ENCODE results near the gene PMEPA1. TPM values are rescaled to one million over a fixed set of nuclear protein-coding genes. Genes with fewer than 3 reads are reported as not detected.

PMEPA1 gene
- total and polyA plus RNA-seq, 2 experiments from 2014 or later, result 7.3 to 15.4 TPM

DNA sequence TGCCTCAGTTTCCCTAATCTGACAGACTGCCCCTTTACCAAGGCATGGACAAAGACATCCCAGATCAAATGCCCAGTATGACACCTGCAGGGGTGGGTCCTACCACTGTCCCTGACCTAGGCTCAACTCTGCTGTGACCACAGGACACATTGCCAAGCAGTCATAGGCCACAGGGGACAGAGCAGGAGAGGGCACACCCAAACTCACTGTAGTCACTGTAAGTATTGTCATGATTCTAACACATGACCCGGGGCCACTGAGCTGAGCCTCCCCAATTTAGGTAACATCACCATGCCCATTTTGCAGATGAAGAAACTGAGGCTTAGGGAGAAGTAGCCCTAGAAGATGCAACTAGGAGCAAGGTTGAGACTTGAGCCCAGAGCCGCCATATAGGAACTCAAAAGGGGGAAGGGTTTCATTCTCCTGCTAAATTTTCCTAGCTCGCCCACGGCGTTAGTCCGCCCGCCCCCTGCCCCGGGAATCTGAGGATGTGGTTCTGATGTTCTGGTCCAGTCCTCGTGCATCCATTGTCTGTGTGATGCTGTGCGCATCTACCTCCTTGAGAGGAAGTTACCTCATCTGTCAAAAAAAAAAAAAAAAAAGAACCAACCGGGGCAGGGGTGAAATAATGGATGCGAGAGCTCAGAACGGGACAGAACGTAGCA is 44.8 kb downstream of the PMEPA1 start (continued):
- TF ChIP-seq, protein P1, sequence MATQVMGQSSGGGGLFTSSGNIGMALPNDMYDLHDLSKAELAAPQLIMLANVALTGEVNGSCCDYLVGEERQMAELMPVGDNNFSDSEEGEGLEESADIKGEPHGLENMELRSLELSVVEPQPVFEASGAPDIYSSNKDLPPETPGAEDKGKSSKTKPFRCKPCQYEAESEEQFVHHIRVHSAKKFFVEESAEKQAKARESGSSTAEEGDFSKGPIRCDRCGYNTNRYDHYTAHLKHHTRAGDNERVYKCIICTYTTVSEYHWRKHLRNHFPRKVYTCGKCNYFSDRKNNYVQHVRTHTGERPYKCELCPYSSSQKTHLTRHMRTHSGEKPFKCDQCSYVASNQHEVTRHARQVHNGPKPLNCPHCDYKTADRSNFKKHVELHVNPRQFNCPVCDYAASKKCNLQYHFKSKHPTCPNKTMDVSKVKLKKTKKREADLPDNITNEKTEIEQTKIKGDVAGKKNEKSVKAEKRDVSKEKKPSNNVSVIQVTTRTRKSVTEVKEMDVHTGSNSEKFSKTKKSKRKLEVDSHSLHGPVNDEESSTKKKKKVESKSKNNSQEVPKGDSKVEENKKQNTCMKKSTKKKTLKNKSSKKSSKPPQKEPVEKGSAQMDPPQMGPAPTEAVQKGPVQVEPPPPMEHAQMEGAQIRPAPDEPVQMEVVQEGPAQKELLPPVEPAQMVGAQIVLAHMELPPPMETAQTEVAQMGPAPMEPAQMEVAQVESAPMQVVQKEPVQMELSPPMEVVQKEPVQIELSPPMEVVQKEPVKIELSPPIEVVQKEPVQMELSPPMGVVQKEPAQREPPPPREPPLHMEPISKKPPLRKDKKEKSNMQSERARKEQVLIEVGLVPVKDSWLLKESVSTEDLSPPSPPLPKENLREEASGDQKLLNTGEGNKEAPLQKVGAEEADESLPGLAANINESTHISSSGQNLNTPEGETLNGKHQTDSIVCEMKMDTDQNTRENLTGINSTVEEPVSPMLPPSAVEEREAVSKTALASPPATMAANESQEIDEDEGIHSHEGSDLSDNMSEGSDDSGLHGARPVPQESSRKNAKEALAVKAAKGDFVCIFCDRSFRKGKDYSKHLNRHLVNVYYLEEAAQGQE (IDR thresholded peaks at IDR 0.05; ENCODE audit: unreplicated experiment), result no peak
- no peak for TF ChIP-seq JUNB (IDR thresholded peaks at IDR 0.05; ENCODE audit: unreplicated experiment)
- TF ChIP-seq NANOG (IDR thresholded peaks at IDR 0.05; ENCODE audit: borderline replicate concordance), result no peak
- TF ChIP-seq CREB1 (CRISPR knock-in tag; IDR thresholded peaks at IDR 0.05; ENCODE audit: low read depth), result no peak
- TF ChIP-seq, protein P2, sequence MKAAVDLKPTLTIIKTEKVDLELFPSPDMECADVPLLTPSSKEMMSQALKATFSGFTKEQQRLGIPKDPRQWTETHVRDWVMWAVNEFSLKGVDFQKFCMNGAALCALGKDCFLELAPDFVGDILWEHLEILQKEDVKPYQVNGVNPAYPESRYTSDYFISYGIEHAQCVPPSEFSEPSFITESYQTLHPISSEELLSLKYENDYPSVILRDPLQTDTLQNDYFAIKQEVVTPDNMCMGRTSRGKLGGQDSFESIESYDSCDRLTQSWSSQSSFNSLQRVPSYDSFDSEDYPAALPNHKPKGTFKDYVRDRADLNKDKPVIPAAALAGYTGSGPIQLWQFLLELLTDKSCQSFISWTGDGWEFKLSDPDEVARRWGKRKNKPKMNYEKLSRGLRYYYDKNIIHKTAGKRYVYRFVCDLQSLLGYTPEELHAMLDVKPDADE (IDR thresholded peaks at IDR 0.05), result no peak
- TF ChIP-seq, protein P3, sequence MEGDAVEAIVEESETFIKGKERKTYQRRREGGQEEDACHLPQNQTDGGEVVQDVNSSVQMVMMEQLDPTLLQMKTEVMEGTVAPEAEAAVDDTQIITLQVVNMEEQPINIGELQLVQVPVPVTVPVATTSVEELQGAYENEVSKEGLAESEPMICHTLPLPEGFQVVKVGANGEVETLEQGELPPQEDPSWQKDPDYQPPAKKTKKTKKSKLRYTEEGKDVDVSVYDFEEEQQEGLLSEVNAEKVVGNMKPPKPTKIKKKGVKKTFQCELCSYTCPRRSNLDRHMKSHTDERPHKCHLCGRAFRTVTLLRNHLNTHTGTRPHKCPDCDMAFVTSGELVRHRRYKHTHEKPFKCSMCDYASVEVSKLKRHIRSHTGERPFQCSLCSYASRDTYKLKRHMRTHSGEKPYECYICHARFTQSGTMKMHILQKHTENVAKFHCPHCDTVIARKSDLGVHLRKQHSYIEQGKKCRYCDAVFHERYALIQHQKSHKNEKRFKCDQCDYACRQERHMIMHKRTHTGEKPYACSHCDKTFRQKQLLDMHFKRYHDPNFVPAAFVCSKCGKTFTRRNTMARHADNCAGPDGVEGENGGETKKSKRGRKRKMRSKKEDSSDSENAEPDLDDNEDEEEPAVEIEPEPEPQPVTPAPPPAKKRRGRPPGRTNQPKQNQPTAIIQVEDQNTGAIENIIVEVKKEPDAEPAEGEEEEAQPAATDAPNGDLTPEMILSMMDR (conservative IDR thresholded peaks at IDR 0.05; ENCODE audit: low read depth in 2 of 2), result no peak
- no peak for TF ChIP-seq ZNF331 (CRISPR knock-in tag; IDR thresholded peaks at IDR 0.05; ENCODE audit: low read depth)
- TF ChIP-seq EZH2phosphoT487 (IDR thresholded peaks at IDR 0.05; ENCODE audit: unreplicated experiment), result no peak
- no peak for TF ChIP-seq ZNF114 (CRISPR knock-in tag; IDR thresholded peaks at IDR 0.05)
- TF ChIP-seq STAT1 (IDR thresholded peaks at IDR 0.05; ENCODE audit: unreplicated experiment), result no peak
- TF ChIP-seq EZH2 (IDR thresholded peaks at IDR 0.05; ENCODE audit: low read depth, unreplicated experiment), result no peak
- TF ChIP-seq POLR2AphosphoS5 (IDR thresholded peaks at IDR 0.05; ENCODE audit: low read depth), result no peak

DNA sequence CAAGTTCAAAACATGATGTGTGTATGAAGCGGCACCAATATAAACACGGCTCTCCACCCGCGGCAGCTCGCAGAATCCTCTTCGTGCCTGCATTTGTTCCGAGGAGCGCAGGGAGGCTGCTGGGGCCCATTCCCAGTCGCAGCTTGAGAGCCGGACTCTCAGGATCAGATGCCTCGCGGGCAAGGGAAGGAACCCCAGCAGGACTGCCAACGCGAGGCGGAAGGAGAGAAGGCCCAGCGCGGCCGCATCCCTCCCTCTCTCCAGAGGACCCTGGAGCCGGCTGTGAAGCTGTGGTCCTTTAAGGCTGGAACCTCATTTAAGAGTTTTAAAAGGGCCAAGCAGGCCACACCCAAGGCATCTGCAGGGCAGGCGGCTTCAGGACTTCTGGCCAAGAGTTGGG is 45.3 kb downstream of the PMEPA1 start:
- Histone ChIP-seq H3K27ac (ENCODE audit: low read depth) (no peak overlapping the region), H4K20me1 (replicated peaks; ENCODE audit: insufficient read depth) (peaks cover 22% of the 10 kb centered on the region; the same call in 1 of the 2 replicates), H3F3A (replicated peaks; ENCODE audit: low read depth) (no peaks in the 10 kb centered on the region), H3K79me2 (replicated peaks; ENCODE audit: insufficient read depth) (peaks cover 77% of the 10 kb centered on the region), H3K4me3 (no peak overlapping the region), H3K4me2 (no peak overlapping the region), H3K9me2 (ENCODE audit: insufficient read depth) (no peaks in the 10 kb centered on the region), H3K27me3 (ENCODE audit: insufficient read depth) (no peaks in the 10 kb centered on the region), H3K4me1 (ENCODE audit: insufficient read depth) (peaks cover 15% of the 10 kb centered on the region), H3K36me3 (ENCODE audit: insufficient read depth) (no peaks in the 10 kb centered on the region), H2AFZ (no peak overlapping the region)
- Mint-ChIP-seq H3K36me3 (ENCODE audit: low read depth) (peaks cover 1% of the 10 kb centered on the region; the same call in 1 of the 3 replicates), H3K27ac (no peak overlapping the region), H3K27me3 (ENCODE audit: insufficient read depth, low read depth, poor library complexity) (peaks cover 15% of the 10 kb centered on the region), H3K4me1 (peaks cover 45% of the 10 kb centered on the region), H3K4me3 (no peak overlapping the region), H3K9me3 (no peaks in the 10 kb centered on the region; the same call in 2 of the 3 replicates)
- TF ChIP-seq, protein P2 (IDR thresholded peaks at IDR 0.05), result no peak
- TF ChIP-seq EZH2 (IDR thresholded peaks at IDR 0.05; ENCODE audit: low read depth, unreplicated experiment) (no peak), NANOG (IDR thresholded peaks at IDR 0.05; ENCODE audit: borderline replicate concordance) (no peak), CREB1 (CRISPR knock-in tag; IDR thresholded peaks at IDR 0.05; ENCODE audit: low read depth) (no peak), ZNF114 (CRISPR knock-in tag; IDR thresholded peaks at IDR 0.05) (no peak), JUNB (IDR thresholded peaks at IDR 0.05; ENCODE audit: unreplicated experiment) (no peak), STAT1 (IDR thresholded peaks at IDR 0.05; ENCODE audit: unreplicated experiment) (no peak)
- TF ChIP-seq, protein P3 (conservative IDR thresholded peaks at IDR 0.05; ENCODE audit: low read depth in 2 of 2), result no peak
- ATAC-seq, result no peak
- no peak for DNase-seq (ENCODE audit: low spot score)

Data from GM23338 (cell line).